ENCODE data around the gene IMP4. TPM values are rescaled to one million over a fixed set of nuclear protein-coding genes. Genes with fewer than 3 reads are reported as not detected.

Gene IMP4
- polyA plus RNA-seq, 1 donor (not counting 4 experiments of a cell fraction or from before 2014, with no cell fraction given), result 75.8 TPM

- H3K36me3 ChIP-seq (ENCODE audit: control insufficient read depth in 2 of 2, extremely low read depth in 1 of 2, insufficient read depth in 2 of 2, low read length in 2 of 2), result no peaks in the 10 kb centered on the region
- H3K9me1 ChIP-seq (ENCODE audit: control insufficient read depth, extremely low read depth, insufficient read depth, low read length), result no peaks in the 10 kb centered on the region
- dilution Hi-C loops (cut with MboI; ENCODE audit: extremely low pct_ligation_motif_present, low sequenced_read_pairs), result no loop called here
- FAIRE-seq, result no peak
- H3K4me2 ChIP-seq (ENCODE audit: control insufficient read depth, extremely low read depth, insufficient read depth, low read depth, low read length), result no peak overlapping the region
- no peak overlapping the region for H3K9ac ChIP-seq (ENCODE audit: control insufficient read depth, extremely low read depth, insufficient read depth, low read length)
- no peak overlapping the region for H3K27ac ChIP-seq (ENCODE audit: control insufficient read depth, insufficient read depth, low read length)
- no peaks in the 10 kb centered on the region for H3K9me3 ChIP-seq (ENCODE audit: control insufficient read depth, low read depth, low read length)
- no peaks in the 10 kb centered on the region for H3K4me1 ChIP-seq (ENCODE audit: control insufficient read depth, extremely low read depth, insufficient read depth, low read length)
- no peaks in the 10 kb centered on the region for H4K20me1 ChIP-seq (ENCODE audit: control insufficient read depth, extremely low read depth, insufficient read depth, low read length)
- no peak overlapping the region for H3K4me3 ChIP-seq (ENCODE audit: control insufficient read depth in 2 of 3, extremely low read depth in 1 of 3, insufficient read depth in 2 of 3, low read depth in 1 of 3, low read length in 3 of 3)
- TF ChIP-seq CTCF (optimal IDR thresholded peaks at IDR 0.05 in 1 of 3, IDR thresholded peaks at IDR 0.05 in 1 of 3, conservative IDR thresholded peaks at IDR 0.05 in 1 of 3; ENCODE audit: extremely low read depth in 1 of 3, insufficient read depth in 2 of 3, low read length in 3 of 3), result no peak
- no peak for TF ChIP-seq EZH2 (IDR thresholded peaks at IDR 0.05; ENCODE audit: low read length)
- no peak overlapping the region for H2AFZ ChIP-seq (ENCODE audit: control insufficient read depth, low read length)
- no peaks in the 10 kb centered on the region for H3K27me3 ChIP-seq (ENCODE audit: control insufficient read depth, extremely low read depth, insufficient read depth, low read length)
- DNase-seq (ENCODE audit: low read depth, low spot score), result no peak
- H3K79me2 ChIP-seq (ENCODE audit: control insufficient read depth, insufficient read depth, low read length), result no peaks in the 10 kb centered on the region
Measured at GRCh38 chr2:130381145-130381544, 38.4 kb downstream of the IMP4 start.

- Histone ChIP-seq H3K4me2 (ENCODE audit: control insufficient read depth, extremely low read depth, insufficient read depth, low read depth, low read length) (no peak overlapping the region), H3K9me1 (ENCODE audit: control insufficient read depth, extremely low read depth, insufficient read depth, low read length) (no peaks in the 10 kb centered on the region)
Measured at GRCh38 chr2:130381619-130382018, 38.9 kb downstream of the IMP4 start.

More at GRCh38 chr2:130381619-130382018, 38.9 kb downstream of the IMP4 start:
- Histone ChIP-seq H3K27ac (ENCODE audit: control insufficient read depth, insufficient read depth, low read length) (no peak overlapping the region), H4K20me1 (ENCODE audit: control insufficient read depth, extremely low read depth, insufficient read depth, low read length) (no peaks in the 10 kb centered on the region), H2AFZ (ENCODE audit: control insufficient read depth, low read length) (no peak overlapping the region), H3K4me1 (ENCODE audit: control insufficient read depth, extremely low read depth, insufficient read depth, low read length) (no peaks in the 10 kb centered on the region), H3K4me3 (ENCODE audit: control insufficient read depth in 2 of 3, extremely low read depth in 1 of 3, insufficient read depth in 2 of 3, low read depth in 1 of 3, low read length in 3 of 3) (no peak overlapping the region), H3K9me3 (ENCODE audit: control insufficient read depth, low read depth, low read length) (no peaks in the 10 kb centered on the region), H3K79me2 (ENCODE audit: control insufficient read depth, insufficient read depth, low read length) (no peaks in the 10 kb centered on the region), H3K36me3 (ENCODE audit: control insufficient read depth in 2 of 2, extremely low read depth in 1 of 2, insufficient read depth in 2 of 2, low read length in 2 of 2) (no peaks in the 10 kb centered on the region), H3K27me3 (ENCODE audit: control insufficient read depth, extremely low read depth, insufficient read depth, low read length) (no peaks in the 10 kb centered on the region), H3K9ac (ENCODE audit: control insufficient read depth, extremely low read depth, insufficient read depth, low read length) (no peak overlapping the region)
- dilution Hi-C loops (cut with MboI; ENCODE audit: extremely low pct_ligation_motif_present, low sequenced_read_pairs), result no loop called here
- TF ChIP-seq CTCF (optimal IDR thresholded peaks at IDR 0.05 in 1 of 3, IDR thresholded peaks at IDR 0.05 in 1 of 3, conservative IDR thresholded peaks at IDR 0.05 in 1 of 3; ENCODE audit: extremely low read depth in 1 of 3, insufficient read depth in 2 of 3, low read length in 3 of 3) (no peak), EZH2 (IDR thresholded peaks at IDR 0.05; ENCODE audit: low read length) (no peak)
- DNase-seq (ENCODE audit: low read depth, low spot score), result no peak
- no peak for FAIRE-seq

Data from keratinocyte (primary cell).